ENCODE data around the gene DFFB. TPM values are rescaled to one million over a fixed set of nuclear protein-coding genes. Genes with fewer than 3 reads are reported as not detected.
A peak's percentile ranks its signal among the peaks of the same experiment; 100 is the strongest.

The DFFB gene
- total and polyA plus RNA-seq, 8 donors = 5.4 to 14.7 (median 11.2) TPM

GRCh38 chr1:3898475-3898735 lies 41.1 kb downstream of the DFFB start:
- DNase-seq (no peak), ATAC-seq (no peak)
- peaks cover 0 to 24% of the 10 kb centered on the region in 2 donors for H3K4me1 ChIP-seq
- H3K27me3 ChIP-seq = no peaks in the 10 kb centered on the region
- peaks cover 0 to 14% of the 10 kb centered on the region in 2 donors for H3K36me3 ChIP-seq
- no peak for TF ChIP-seq CTCF (IDR thresholded peaks at IDR 0.05)
- H3K9me3 ChIP-seq = peaks cover 0 to 7% of the 10 kb centered on the region in 2 donors
- H3K4me3 ChIP-seq = no peak overlapping the region
- intact Hi-C loops (cut with DNase I) = no loop called here
- no peak overlapping the region for H3K27ac ChIP-seq

GRCh38 chr1:3898994-3899753 lies 41.9 kb downstream of the DFFB start:
- intact Hi-C loops (cut with DNase I) = no loop called here
- Histone ChIP-seq H3K27ac (peak overlapping the region; percentile 96 to 98), H3K27me3 (no peaks in the 10 kb centered on the region), H3K4me1 (peaks cover 0 to 24% of the 10 kb centered on the region in 2 donors), H3K9me3 (peaks cover 0 to 7% of the 10 kb centered on the region in 2 donors), H3K36me3 (peaks cover 0 to 14% of the 10 kb centered on the region in 2 donors), H3K4me3 (peak overlapping the region; percentile 86 to 93)
- TF ChIP-seq CTCF (IDR thresholded peaks at IDR 0.05) = no peak
- DNase-seq = peak in 1 of 4 donors; percentile 34
- ATAC-seq = no peak

DNA sequence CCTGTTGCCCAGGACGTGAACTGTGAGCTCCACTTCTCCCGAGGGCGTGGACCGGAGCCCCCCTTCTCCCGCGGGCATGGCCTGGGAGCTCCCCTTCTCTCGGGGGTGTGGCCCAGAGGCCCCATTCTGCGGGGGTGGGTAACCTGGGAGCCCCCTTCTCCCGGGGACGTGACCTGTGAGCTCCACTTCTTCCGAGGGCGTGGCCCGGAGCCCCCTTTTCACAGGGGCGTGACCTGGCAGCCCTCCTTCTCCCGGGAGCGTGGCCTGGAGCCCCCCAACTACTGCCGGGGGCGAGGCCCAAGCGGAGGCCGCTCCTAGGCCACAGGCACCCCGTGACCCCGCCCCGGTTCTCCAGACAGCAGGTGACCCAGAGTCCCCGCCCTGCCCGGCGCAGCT lies 42.5 kb downstream of the DFFB start:
- no peak for TF ChIP-seq CTCF (IDR thresholded peaks at IDR 0.05)
- ATAC-seq (no peak), DNase-seq (no peak)
- H3K27ac ChIP-seq = peak overlapping the region; percentile 96 to 98
- H3K9me3 ChIP-seq = peaks cover 0 to 7% of the 10 kb centered on the region in 2 donors
- peaks cover 0 to 24% of the 10 kb centered on the region in 2 donors for H3K4me1 ChIP-seq
- intact Hi-C loops (cut with DNase I) = no loop called here
- no peaks in the 10 kb centered on the region for H3K27me3 ChIP-seq
- peaks cover 0 to 11% of the 10 kb centered on the region in 2 donors for H3K36me3 ChIP-seq
- peak overlapping the region; percentile 86 to 93 for H3K4me3 ChIP-seq

- Histone ChIP-seq H3K9me3 (peaks cover 0 to 7% of the 10 kb centered on the region in 2 donors), H3K36me3 (peaks cover 0 to 5% of the 10 kb centered on the region in 2 donors), H3K27ac (peak within 1 kb of the TSS; percentile 96 to 98), H3K4me1 (peaks cover 0 to 24% of the 10 kb centered on the region in 2 donors), H3K27me3 (no peaks in the 10 kb centered on the region), H3K4me3 (peak within 1 kb of the TSS; percentile 86 to 93)
- TF ChIP-seq CTCF (IDR thresholded peaks at IDR 0.05) = no peak
- ATAC-seq = peak; percentile 89
- intact Hi-C loops (cut with DNase I) = no loop called here
- DNase-seq = peak; percentile 95 to 99 (median 97)
Measured at GRCh38 chr1:3900150-3900968, 43.1 kb downstream of the DFFB start, which contains the start of gene C1orf174. Gene C1orf174 (minus strand): TSS chr1:3900272. CDS start chr1:3900186, 86 bp downstream.

DNA sequence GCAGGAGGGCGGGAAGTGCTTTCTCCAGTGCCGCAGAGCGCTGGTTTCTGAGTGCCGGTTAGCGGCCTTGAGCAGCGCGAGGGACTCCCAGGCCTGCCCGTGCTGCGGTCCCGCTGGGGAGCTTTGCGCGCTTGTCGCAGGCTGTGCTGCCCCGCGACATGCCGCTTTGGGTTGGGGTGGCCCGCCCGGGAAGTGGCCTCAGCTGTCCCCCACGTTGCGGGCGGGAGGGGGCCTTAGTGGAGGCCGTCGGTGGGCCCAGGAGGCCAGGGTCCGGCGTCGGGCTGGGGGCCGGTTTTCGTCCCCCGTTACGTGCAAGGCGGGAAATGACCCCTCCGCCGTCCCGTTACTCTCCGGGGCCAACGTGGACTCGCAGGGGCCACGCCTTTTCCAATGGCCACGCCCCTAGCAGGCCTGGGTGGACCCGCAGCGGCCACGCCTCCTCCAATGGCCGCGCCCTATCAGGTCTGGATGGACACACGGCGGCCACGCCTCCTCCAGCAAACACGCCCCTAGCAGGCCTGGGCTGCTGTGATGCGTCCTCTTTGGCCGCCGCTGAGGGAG lies 43.8 kb downstream of the DFFB start:
- peak overlapping the region; percentile 96 to 98 for H3K27ac ChIP-seq
- intact Hi-C loops (cut with DNase I) = no loop called here
- H3K4me3 ChIP-seq = peak overlapping the region; percentile 86 to 93
- no peaks in the 10 kb centered on the region for H3K27me3 ChIP-seq
- ATAC-seq (peak; percentile 91), DNase-seq (peak; percentile 92 to 99 (median 98))
- H3K4me1 ChIP-seq = peaks cover 0 to 21% of the 10 kb centered on the region in 2 donors
- no peaks in the 10 kb centered on the region for H3K36me3 ChIP-seq
- no peak for TF ChIP-seq CTCF (IDR thresholded peaks at IDR 0.05)
- H3K9me3 ChIP-seq = peaks cover 0 to 7% of the 10 kb centered on the region in 2 donors

Data from left lung (tissue), 10 donors.